KG1 (cell line): ENCODE measurements around the gene MPZL1.

Source experiments
- DNase-seq: peaks from one replicate; lab custom pipeline; 2025; lab: John Stamatoyannopoulos, UW

Gene MPZL1

DNA sequence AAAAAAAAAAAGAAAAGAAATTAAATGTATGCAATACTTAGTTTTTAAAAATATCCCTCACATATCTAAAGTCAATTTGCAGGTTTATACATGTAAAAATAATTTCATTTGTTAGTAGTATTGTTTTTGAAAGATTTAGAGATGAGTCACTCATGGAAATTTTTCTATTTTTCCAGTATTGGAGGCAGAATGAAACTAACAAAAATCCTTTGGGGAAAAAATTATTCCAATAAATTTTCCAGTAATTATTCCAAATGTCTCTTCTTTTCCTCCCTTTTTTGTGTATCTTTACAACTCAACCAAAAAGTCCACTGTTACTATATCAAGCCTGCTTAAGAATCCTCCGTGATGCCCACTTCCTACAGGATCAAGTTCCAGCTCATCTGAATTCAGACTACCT lies 29.9 kb downstream of the MPZL1 start:
- no peak for DNase-seq

DNA sequence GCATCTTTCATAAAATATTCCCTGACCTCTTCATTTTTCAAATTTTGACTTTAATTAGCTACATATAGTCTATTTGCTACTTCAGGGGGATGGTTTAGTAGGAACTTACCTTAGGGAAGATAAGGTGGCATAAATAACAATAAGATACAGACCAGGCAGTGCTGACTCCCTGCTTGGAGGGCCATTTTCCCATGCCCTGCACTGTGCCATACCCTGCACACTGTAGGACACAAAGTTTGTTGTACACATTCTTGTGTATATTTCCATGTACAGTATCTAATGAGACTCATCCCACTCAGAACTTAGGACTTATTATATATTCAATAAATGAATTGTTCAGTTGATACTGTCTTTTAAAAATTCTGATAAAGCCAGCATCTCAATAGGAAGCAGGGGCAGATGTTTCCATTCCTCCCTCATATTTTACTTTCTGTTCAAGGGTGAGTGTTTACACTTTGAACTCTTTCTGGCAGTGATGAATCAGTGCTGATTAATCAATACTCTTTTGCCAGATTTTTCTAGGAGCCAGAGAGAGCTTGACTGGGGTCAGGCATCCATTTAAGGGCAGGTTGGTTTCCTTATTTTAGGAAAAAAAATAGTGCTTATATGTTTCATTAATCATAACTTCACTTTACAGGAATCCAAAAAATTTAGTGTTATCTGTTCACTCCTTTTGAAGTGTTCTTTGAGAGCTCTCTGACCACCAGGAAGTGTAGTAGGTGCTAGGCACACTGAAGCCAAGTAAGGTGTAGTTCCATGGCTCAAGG lies 30.6 kb downstream of the MPZL1 start:
- no peak for DNase-seq

DNA sequence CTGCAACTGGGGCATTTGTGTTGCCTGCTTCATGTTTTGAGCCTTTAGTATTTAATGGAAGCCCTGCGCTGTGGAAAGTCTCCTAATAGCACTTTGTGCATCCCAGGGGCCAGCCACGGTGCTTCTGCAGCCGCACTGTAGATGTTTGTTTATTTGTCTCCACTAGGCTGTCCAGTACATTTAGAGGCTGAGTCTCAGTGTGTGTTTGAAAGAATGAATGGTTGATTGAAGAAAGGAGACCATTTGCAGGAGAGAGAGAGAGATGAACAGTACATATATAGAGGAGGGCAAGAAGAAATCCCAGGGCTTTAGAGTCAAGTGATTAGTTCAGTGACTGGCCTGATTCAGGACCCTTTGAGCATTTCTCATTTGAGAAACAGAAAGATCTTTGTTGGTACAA lies 33.9 kb downstream of the MPZL1 start:
- DNase-seq: no peak

DNA sequence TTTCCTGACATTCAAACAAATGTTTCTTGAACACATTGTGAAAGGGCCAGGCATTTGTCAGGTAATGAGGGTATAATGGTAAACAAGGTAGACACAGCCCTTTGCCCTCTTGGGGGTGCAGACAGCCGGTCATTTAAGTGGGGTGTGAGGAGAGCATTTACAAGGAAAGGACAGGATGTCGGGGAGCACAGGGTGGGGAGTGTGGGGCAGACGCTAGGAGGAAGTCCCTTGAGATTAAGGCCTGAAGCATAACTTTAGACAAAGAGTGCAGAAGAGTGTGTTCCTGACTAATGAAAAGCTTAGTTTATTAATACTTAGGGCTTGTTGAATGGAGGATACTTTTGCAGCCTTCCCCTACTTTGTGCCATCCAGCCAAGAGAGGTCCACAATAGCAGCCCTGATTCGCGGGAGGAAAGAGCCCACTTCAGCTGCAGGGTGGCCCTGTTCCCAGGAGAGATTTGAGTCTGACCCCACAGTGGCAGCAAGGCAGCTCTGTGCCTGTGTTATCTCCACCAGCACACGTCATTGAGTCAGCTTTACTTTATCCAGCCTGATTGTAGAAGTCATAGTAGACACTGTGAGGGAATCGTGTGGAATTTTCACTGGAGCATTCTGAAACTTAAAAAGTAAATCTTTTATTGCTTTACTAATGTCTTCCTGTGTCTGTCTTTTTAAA lies 35.1 kb downstream of the MPZL1 start:
- DNase-seq: no peak

DNA sequence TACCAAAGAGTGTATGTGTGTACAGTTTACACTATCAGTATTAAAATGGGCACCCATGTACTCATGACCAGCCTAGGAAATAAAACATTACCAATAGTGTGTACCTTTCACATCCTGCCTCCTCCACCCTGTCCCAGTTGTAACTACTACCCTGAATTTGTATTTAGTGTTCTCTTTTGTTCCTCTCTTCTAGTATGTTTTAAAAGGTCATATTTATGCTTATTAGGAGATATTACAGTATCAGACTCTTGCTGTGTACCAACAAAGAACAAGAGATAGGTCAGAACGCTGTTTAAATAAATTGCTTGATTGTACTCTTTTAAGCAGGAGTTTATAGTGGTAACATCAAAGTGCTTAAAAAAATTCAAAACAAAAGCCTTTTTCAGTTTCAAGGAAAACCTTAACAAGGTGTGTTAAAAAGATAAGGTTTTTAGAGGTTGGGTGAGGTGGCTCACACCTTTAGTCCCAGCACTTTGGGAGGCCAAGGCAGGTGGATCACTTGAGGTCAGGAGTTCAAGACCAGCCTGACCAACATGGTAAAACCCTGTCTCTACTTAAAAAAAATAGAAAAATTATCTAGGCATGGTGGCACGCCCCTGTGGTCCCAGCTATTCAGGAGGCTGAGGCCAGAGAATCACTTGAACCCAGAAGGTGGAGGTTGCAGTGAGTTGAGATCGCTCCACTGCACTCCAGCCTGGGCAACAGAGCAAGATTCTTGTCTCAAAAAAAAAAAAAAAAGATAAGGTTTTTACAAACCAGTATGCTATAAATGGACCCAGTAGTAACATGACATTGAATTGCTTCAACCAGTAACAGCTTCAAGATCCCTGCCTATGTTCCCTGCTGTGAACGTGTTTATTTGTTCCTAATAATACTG lies 35.9 kb downstream of the MPZL1 start:
- no peak for DNase-seq

DNA sequence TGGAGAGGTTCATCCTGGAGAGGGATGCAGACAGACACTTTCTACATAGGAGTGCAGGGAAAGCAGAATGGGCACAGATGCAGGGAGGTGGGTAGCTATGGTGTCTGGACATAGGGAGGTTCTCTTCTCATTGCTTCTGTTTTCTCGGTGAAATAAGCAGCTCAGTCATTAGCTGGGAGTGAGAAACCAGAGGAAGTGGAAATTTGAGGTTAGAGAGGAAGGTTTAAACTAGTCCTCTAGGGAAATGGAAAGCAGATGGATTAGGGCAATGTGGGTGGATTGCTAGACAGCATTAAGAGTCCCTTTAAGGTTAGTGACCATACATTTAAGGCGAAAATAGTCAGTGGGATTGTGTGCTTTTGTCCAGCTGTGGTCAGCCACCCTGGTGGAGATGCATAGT lies 39.6 kb downstream of the MPZL1 start:
- DNase-seq: no peak

DNA sequence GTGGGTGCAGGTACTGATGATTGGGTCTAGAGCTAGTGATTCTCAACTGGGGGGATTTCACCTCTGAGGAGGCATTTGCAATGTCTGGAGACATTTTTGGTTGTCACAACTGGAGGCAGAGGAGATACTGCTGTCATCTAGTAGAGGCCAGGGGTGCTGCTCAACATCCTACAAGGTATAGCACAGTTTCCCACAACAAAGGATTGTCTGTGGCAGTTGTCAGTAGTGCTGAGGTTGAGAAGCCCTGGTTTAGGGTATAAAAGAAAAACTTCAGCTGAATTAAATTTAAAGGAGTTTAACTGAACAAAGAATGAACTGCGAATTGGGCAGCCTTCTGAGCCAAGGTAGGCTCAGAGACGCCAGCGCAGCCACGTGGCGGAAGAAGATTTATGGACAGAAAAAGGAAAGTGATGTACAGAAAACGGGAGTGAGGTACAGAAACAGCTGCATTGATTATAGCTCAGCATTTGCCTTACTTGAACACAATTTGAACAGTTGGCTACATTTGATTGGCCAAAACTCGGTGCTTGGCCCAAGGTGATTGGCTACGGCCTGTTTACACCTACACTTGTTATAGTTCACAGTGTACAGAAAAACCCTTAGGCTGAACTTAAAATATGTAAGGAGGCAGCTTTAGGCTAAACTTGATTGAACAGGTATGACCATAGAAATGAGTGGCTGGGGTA lies 40.4 kb downstream of the MPZL1 start:
- no peak for DNase-seq

DNA sequence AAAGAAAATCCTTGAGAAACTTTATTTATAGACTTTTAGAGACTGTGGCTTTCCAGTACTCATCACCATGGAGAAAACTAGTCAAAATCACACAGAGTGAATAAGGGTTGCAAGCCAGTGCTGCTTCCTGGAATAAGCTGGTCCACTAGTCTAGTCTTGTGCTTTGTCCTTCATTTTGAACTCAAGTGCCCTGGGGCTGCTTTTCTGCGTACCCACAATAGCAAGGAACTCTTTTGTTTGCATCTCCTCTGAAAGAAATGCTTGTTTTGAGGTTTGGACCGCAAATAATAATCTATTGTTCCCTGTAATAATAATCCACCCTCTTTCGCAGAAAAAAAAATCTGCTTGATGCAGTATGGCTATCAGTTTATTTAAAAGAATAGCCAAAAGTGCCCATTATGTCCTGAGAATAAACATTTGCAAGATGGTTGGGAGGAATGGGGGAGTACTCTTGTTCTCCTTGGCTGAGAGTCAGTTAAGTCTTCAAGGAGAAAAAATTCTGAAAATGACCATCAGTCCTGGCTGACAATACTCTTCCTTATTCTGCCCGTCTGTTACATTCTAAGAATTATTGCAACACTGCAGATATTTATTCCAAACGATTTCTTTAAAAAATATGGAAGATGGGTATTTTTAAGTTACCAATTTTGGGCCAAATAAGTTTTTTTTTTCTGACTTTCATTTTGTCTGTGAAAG lies 41.9 kb downstream of the MPZL1 start:
- no peak for DNase-seq

DNA sequence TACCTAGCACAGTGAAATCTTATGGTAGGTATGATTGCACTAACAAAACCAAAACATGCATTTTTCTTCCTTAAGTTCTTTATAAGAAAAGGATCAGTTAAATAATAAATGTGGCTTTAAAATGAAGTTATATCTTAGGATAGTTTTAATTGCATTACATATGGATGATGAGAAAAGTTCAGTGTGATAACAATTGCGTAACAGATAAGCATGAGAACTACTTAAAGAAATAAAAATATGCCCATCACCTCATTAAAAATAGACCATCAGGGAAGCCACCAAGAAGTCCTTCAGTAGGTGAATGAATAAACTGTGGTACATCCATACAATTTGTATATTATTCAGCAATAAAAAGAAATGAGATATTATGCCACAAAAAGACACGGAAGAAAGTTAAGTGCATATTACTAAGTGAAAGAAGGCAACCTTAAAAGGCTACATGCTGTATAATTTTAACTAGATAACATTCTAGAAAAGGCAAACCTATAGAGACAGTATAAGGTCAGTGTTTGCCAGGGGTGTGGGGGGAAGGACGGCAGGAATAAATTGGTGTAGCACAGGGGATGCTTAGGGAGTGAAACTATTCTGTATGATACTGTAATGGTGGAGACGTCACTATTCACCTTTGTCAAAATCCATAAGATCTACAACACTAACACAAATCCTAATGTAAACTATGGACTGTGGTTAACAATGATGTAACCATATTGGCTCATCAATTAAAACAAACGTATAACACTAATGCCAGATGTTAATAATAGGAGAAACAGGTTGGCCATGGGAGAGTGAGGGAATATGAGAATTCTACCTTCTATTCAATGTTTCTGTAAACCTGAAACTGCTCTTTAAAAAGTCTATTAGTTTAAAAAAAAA lies 42.9 kb downstream of the MPZL1 start:
- DNase-seq: no peak

DNA sequence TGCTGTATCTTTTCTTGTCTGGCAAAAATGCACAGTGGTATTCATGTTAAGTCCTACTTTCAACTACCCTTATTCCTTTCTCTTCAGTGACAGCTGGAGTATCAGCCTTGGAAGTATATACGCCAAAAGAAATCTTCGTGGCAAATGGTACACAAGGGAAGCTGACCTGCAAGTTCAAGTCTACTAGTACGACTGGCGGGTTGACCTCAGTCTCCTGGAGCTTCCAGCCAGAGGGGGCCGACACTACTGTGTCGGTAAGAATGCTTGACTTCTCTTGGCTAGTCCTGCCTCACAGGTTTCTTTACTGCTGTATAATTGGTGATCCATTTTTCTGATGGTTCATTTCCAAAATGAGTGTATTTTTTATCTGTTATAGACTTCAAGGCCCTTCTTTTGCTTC lies 43.7 kb downstream of the MPZL1 start:
- no peak for DNase-seq

DNA sequence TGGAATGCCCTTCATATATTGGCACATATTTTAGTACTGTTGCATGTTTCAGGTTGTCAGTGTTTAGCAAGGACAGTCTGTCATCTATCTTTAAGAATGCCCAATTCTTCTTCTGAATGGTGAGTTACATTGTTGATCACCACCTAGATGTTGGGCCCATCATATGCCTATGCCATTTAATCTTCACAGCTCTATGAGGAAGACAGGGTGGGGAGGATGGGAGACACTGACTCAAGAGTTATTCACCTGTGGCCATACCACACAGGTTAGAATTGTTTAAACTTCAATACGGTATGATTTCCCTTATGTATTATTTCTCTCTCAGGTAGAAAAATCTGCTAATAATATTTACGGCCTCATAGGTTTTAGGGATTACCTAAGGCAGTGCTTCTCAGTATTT lies 44.8 kb downstream of the MPZL1 start:
- DNase-seq: no peak

DNA sequence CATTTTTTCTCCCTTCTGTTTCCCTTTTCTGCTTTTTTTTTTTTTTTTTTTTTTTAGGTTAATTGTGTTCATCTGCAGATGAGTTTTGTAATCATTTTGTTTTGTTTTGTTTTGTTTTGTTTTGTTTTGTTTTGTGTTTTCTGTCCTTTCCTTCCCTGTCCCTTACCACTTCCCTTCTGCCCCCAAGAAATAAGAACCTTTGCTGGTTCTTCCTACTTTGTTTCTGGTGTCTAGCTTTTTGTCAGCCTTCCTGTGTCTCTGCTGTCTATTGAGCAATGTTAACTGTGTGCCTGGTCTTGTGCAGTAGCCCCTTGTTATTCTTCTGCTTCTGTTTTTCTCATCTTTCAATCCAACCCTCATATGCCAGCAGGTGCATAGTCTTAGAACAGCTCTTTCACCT lies 46.0 kb downstream of the MPZL1 start:
- no peak for DNase-seq

DNA sequence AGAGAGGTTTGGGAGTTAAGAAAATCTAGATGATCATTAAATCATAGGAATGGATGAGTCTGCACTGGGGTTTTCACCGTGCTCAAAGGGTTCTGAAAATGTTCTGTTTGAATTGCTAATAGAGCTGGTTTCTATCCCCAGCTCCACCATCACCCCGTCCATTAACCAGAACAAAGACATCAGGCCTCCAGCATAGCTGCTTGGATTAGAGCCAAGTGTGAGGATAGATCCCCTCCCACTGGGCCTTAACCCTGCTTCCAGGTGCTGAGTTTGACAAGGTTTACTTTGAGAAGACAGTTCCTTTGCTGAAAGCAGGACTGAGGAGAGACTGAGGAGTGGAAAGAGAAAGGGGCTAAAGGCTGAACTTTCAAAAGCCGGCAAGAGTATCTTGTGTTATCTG lies 48.3 kb downstream of the MPZL1 start:
- DNase-seq: no peak

DNA sequence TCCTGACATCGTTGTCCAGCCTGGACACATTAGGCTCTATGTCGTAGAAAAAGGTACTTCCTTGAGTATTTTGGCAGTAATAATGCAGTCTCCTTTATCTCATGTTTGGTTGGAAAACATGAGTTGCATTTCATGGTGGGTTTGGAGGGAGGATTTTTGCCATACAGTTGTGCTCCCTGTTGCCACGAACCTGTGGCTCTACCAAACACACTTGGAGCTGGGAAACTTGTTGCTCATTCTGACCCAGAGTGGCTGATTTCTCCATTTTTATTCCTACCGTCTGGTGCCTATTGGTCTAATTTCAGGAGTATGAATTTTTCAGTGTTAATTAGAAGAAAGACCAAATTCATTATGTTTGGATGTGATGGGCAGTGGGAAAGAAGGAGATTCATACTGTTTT lies 50.7 kb downstream of the MPZL1 start:
- DNase-seq: no peak

DNA sequence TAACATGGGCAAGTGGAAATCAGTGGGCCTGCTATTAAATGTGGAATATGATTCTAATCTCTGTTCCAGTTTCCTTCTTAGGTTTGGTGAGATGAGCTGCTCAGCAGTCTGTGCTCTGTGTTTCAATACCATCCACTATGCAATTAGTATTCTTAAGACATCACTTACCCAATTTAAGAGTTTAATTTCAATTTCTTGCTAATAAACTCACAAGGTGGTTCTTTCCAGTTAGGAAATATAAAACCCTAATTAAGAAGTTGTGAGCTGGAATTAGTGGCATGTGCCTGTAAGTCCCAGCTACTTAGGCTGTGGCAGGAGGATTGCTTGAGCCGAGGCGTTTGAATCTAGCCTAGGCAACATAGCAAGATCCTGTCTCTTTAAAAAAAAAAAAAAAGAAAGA lies 51.7 kb downstream of the MPZL1 start:
- no peak for DNase-seq

DNA sequence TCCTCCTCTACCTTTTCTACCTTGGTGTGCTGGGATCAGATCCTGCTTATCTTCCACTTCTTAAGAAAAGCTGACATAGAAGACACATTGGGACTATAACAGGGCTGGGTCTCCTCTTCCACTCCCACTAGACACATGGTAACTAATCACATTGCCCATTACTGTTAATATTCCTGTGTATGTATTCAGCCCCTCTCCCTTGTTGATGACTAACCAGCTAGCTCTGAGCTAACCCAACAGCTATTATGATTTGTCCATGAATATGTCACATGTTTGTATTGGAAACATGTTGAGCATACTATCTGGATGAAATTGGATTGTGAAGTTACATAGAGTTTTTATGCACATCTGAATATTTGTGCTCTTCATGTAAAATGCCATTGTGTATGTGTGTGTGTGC lies 52.9 kb downstream of the MPZL1 start:
- no peak for DNase-seq

DNA sequence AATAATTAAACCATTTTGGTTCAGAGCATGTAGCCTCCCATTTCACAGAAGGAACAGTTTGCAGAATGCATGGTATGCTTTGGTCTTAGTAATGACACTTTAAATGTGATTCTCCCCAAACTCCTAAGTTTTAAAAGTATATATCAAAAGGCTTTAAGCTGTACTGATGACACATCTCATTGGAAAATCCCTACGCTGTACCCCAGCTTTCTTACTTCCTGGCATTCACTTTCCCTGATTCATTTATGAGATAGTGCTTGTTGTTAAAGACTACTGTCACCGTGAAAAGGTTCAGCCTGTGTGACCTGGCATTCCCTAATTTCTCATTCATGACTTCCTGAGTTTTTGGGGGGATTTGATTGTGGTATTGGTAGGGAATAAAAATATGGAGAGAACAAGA lies 53.4 kb downstream of the MPZL1 start:
- no peak for DNase-seq

DNA sequence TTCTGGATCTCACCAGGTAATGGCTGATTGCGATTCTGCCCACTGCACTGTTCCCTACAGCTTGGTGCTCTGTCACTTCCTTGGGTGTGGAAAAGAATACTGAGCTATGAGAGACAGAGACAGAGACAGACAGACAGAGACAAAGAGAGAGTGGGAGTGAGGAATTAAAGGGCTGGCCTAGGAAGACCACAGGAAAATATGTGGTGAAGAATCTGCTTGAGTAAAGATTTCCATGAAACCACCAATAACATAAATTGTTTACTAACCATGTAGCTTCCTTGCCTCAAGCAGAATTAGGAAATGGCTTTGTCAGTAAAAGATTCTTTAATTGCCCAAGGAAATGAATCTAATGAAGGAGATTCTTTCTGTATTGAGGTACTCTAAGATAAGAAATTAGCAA lies 54.4 kb downstream of the MPZL1 start:
- DNase-seq: no peak

DNA sequence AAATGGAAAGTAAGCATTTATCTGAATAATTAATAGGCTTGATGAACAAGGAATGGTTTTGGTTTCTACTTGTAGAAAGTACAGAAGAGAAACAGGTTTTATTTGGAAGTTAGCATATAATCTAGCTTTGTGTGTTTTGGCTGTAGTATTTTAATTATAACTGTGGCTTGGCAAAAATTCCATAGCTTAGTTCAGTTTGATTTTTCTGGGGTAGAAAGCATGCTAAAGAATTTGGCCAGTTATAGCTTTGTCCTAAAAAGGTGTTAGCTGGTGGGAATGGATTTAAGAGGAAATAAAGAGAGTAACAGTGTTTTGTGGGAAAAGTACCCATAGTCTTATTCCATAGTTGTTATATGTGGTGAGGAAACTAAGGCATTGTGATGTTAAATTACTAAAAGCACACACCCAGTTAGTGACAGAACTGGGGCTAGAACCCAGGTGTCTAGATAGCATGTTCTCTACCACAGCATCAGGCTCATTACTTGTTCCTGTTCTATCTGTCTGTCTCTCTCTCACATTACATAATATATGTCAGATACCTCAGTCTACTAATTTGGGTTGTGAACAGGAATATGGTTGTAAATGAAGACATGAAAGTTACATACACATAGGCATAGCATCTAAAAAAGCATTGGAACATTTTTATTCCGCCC lies 55.0 kb downstream of the MPZL1 start:
- DNase-seq: no peak

DNA sequence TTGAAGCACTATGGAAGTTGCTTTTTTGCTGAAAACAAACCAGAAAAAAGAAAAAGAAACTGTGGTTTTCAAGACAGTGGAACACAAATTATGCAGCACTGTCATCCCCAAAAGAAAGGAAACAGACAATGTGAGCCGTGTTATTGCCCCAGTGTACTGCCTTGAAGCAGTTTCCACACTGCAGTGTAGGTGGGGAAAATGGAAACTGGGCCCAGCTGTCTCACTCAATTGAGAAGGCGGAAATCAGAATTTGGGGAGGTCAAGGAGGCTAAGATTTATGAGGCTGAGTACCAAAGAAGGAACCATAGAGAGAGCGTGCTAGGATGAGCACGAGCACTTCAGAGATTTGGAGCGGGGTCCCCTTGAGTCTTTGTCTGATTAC lies 55.5 kb downstream of the MPZL1 start:
- no peak for DNase-seq
